ENCODE data around the gene TMEM184B.

TMEM184B gene

DNA sequence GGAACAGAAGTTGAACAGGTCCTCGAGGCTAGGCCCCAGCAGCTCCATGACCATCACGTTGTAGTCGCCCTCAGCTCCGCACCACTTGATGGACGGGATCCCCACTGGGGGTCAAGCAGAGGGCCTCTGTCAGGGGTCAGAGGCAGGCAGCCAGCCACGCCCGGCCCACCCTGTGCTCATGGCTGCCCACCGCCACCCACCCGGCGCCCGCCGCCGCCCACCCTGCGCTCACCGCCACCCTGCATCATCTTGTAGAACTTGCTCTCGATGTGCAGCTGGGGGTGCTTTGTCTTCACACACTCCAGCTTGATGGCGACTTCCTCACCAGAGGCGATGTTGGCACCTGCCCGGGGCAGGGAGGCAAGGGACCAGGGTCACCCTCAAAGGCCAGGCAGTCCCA, 30.1 kb upstream of the TMEM184B start:
- H3K9me3 ChIP-seq (ENCODE audit: insufficient read depth, low read length), result no peaks in the 10 kb centered on the region
- TF ChIP-seq, protein P1, sequence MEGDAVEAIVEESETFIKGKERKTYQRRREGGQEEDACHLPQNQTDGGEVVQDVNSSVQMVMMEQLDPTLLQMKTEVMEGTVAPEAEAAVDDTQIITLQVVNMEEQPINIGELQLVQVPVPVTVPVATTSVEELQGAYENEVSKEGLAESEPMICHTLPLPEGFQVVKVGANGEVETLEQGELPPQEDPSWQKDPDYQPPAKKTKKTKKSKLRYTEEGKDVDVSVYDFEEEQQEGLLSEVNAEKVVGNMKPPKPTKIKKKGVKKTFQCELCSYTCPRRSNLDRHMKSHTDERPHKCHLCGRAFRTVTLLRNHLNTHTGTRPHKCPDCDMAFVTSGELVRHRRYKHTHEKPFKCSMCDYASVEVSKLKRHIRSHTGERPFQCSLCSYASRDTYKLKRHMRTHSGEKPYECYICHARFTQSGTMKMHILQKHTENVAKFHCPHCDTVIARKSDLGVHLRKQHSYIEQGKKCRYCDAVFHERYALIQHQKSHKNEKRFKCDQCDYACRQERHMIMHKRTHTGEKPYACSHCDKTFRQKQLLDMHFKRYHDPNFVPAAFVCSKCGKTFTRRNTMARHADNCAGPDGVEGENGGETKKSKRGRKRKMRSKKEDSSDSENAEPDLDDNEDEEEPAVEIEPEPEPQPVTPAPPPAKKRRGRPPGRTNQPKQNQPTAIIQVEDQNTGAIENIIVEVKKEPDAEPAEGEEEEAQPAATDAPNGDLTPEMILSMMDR (IDR thresholded peaks at IDR 0.05; ENCODE audit: insufficient read depth, low read length, poor library complexity, severe bottlenecking), result no peak
- no peak for TF ChIP-seq EZH2phosphoT487 (conservative IDR thresholded peaks at IDR 0.05; ENCODE audit: low read length)
- peaks cover 11% of the 10 kb centered on the region for H3K79me2 ChIP-seq (ENCODE audit: insufficient read depth, low read length)
- H3K27ac ChIP-seq (ENCODE audit: low read depth, low read length), result no peak overlapping the region
- no peaks in the 10 kb centered on the region for H3K9me2 ChIP-seq (replicated peaks; ENCODE audit: insufficient read depth, low read length)
- H3K4me3 ChIP-seq (ENCODE audit: insufficient read depth, low read length, poor library complexity, severe bottlenecking), result no peak overlapping the region
- H3K27me3 ChIP-seq (ENCODE audit: low read length), result no peaks in the 10 kb centered on the region
- H3K9ac ChIP-seq (ENCODE audit: low read length), result no peak overlapping the region
- H3K36me3 ChIP-seq (ENCODE audit: low read length), result no peaks in the 10 kb centered on the region
- no peaks in the 10 kb centered on the region for H4K20me1 ChIP-seq (ENCODE audit: low read depth, low read length)
- peaks cover 6% of the 10 kb centered on the region; the same call in 1 of the 2 replicates for H3F3A ChIP-seq (ENCODE audit: insufficient read depth)
- no peak overlapping the region for H3K4me2 ChIP-seq (ENCODE audit: low read depth, low read length, poor library complexity, severe bottlenecking)
- no peak overlapping the region for H2AFZ ChIP-seq (ENCODE audit: low read depth, low read length, severe bottlenecking)

DNA sequence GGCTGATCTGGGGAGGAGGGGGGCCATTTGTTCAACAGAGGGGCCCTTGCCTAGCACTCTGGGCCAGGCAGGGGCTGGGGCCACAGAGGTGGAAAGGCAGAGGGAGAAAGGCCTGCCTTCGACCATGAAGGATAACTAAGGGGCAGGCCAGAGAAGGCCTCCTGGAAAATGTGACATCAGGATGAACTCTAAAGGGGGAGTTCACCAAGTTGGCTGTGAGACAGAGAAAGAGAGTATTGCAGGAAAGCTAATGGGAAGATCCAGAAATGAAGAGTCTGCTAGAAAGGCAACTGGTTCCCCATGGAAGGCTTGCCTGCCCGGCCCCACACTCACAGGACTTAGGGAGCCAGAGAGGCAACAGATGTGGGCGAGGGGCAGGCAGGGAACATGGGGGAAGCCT, 28.1 kb upstream of the TMEM184B start:
- no peak overlapping the region for H3K27ac ChIP-seq (ENCODE audit: low read depth, low read length)
- H3K4me2 ChIP-seq (ENCODE audit: low read depth, low read length, poor library complexity, severe bottlenecking), result no peak overlapping the region
- H3K9ac ChIP-seq (ENCODE audit: low read length), result no peak overlapping the region
- H3K36me3 ChIP-seq (ENCODE audit: low read length), result no peaks in the 10 kb centered on the region
- peaks cover 3% of the 10 kb centered on the region; the same call in 1 of the 2 replicates for H3F3A ChIP-seq (ENCODE audit: insufficient read depth)
- H4K20me1 ChIP-seq (ENCODE audit: low read depth, low read length), result no peaks in the 10 kb centered on the region
- H3K9me3 ChIP-seq (ENCODE audit: insufficient read depth, low read length), result no peaks in the 10 kb centered on the region
- H3K9me2 ChIP-seq (replicated peaks; ENCODE audit: insufficient read depth, low read length), result no peaks in the 10 kb centered on the region
- peaks cover 11% of the 10 kb centered on the region for H3K79me2 ChIP-seq (ENCODE audit: insufficient read depth, low read length)
- no peak overlapping the region for H3K4me3 ChIP-seq (ENCODE audit: insufficient read depth, low read length, poor library complexity, severe bottlenecking)
- TF ChIP-seq EZH2phosphoT487 (conservative IDR thresholded peaks at IDR 0.05; ENCODE audit: low read length), result no peak
- TF ChIP-seq, protein P1 (IDR thresholded peaks at IDR 0.05; ENCODE audit: insufficient read depth, low read length, poor library complexity, severe bottlenecking), result no peak
- no peak overlapping the region for H2AFZ ChIP-seq (ENCODE audit: low read depth, low read length, severe bottlenecking)
- no peaks in the 10 kb centered on the region for H3K27me3 ChIP-seq (ENCODE audit: low read length)

DNA sequence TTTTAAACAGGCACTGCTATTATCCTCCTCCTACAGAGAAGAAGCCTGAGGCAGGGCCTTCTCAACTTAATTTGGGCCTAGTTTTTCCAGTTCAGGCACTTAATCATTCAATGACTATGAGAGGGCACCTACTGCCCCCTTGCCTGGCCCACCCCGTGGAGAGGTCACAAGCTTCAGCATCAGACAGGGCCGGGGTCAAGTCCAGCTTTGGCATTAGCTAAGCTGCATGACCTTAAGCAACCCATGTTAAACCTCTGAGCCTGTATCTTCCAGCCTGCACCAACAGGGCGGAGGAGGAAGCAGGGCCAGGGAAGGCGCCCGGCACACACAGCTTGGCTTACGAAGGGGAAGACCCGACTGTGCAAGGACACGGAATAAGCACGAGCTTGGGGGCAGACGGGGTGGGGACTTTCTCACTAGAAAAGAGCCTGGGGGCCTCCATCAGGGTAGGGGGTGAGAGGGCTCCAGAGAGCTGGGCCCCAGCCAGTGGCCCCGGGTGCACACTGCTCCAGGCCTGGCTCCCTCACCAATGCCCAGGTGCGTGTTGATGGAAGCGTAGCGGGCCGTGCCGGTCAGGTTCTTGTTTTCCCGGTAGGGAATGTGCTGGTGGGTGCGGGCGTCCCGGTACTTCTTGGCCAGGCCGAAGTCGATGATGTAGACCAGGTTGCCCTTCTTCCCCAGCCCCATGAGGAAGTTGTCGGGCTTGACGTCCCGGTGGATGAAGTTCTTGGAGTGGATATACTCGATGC, 27.6 kb upstream of the TMEM184B start:
- TF ChIP-seq, protein P1 (IDR thresholded peaks at IDR 0.05; ENCODE audit: insufficient read depth, low read length, poor library complexity, severe bottlenecking), result no peak
- no peak for TF ChIP-seq EZH2phosphoT487 (conservative IDR thresholded peaks at IDR 0.05; ENCODE audit: low read length)

More for the DNA sequence above, 27.6 kb upstream of the TMEM184B start:
- Histone ChIP-seq H3K9ac (ENCODE audit: low read length) (no peak overlapping the region), H3K4me2 (ENCODE audit: low read depth, low read length, poor library complexity, severe bottlenecking) (no peak overlapping the region), H2AFZ (ENCODE audit: low read depth, low read length, severe bottlenecking) (no peak overlapping the region), H3K79me2 (ENCODE audit: insufficient read depth, low read length) (peaks cover 10% of the 10 kb centered on the region), H3K9me3 (ENCODE audit: insufficient read depth, low read length) (no peaks in the 10 kb centered on the region), H3K4me3 (ENCODE audit: insufficient read depth, low read length, poor library complexity, severe bottlenecking) (no peak overlapping the region), H3K36me3 (ENCODE audit: low read length) (no peaks in the 10 kb centered on the region), H3K9me2 (replicated peaks; ENCODE audit: insufficient read depth, low read length) (no peaks in the 10 kb centered on the region), H3K27ac (ENCODE audit: low read depth, low read length) (no peak overlapping the region), H3K27me3 (ENCODE audit: low read length) (no peaks in the 10 kb centered on the region), H3F3A (ENCODE audit: insufficient read depth) (no peaks in the 10 kb centered on the region), H4K20me1 (ENCODE audit: low read depth, low read length) (no peaks in the 10 kb centered on the region)

Data from SU-DHL-6 (cell line).